Cardiac muscle cell (in vitro differentiated cells and primary cell): Measurements from ENCODE around the gene CLEC18B. TPM values are rescaled to one million over a fixed set of nuclear protein-coding genes. Genes with fewer than 3 reads are reported as not detected.
A peak's percentile ranks its signal among the peaks of the same experiment; 100 is the strongest.

Experiments
- DNase-seq, 2 donors: peaks; one replicate each; pipeline versions ENCODE4 v3.0.0 to v3.0.0-alpha.2; 2010 to 2017; ENCODE audit warnings: low read depth in 1 of 2, low spot score in 1 of 2
- H3K27ac ChIP-seq: fragments of 200-600 bp; sonication (generic); 2 replicates; pipeline ENCODE4 v1.5.1; 2016
- H3K27me3 ChIP-seq: fragments of 200-600 bp; sonication (generic); 2 replicates; pipeline ENCODE4 v1.6.0; 2016; ENCODE audit warnings: control low read depth
- H3K36me3 ChIP-seq: fragments of 200-600 bp; sonication (generic); 2 replicates; pipeline ENCODE4 v1.5.1; 2016; ENCODE audit warnings: control low read depth
- H3K4me1 ChIP-seq: fragments of 200-600 bp; sonication (generic); 2 replicates; pipeline ENCODE4 v1.8.1; 2017; ENCODE audit warnings: low read depth, mild to moderate bottlenecking, mixed run types
- H3K4me3 ChIP-seq: fragments of 200-600 bp; sonication (generic); 2 replicates; pipeline ENCODE4 v1.5.1; 2016; ENCODE audit warnings: mild to moderate bottlenecking
- H3K9me3 ChIP-seq: fragments of 200-600 bp; sonication (generic); 2 replicates; pipeline ENCODE4 v1.5.1; 2017; ENCODE audit warnings: low read depth, mild to moderate bottlenecking, control low read depth
- CTCF ChIP-seq: IDR thresholded peaks from 2 replicates; pipeline ENCODE4 v1.5.1; 2012; ENCODE audit warnings: low read depth, mild to moderate bottlenecking, low read length
- polyA plus RNA-seq: library from polyadenylated mRNA; unstranded; fragments of >200 nt; fragmentation: Nextera tagmentation; extraction: Ambion mirVana; gene quantifications from 2 replicates; pipeline ENCODE4 v1.2.1, GENCODE V29; 2016
- total RNA-seq: library from RNA; depleted of rRNA; stranded (reverse); fragments of >200 nt; gene quantifications from 2 replicates; pipeline ENCODE4 v1.2.3, GENCODE V29; 2016

CLEC18B gene
- total and polyA plus RNA-seq, 2 experiments from 2014 or later, result 1.2 to 1.7 TPM

GRCh38 chr16:74465281-74465680, 44.0 kb upstream of the CLEC18B start:
- Histone ChIP-seq H3K27me3 (no peaks in the 10 kb centered on the region), H3K36me3 (peaks cover 62% of the 10 kb centered on the region)

GRCh38 chr16:74463888-74464287, 42.6 kb upstream of the CLEC18B start:
- Histone ChIP-seq H3K9me3 (no peaks in the 10 kb centered on the region), H3K4me3 (no peak overlapping the region), H3K36me3 (peaks cover 57% of the 10 kb centered on the region), H3K27ac (peak overlapping the region; percentile 45), H3K27me3 (no peaks in the 10 kb centered on the region), H3K4me1 (peaks cover 10% of the 10 kb centered on the region)
- no peak for TF ChIP-seq CTCF
- no peak for DNase-seq

More at GRCh38 chr16:74465281-74465680, 44.0 kb upstream of the CLEC18B start:
- H3K4me3 ChIP-seq, result no peak overlapping the region
- no peak overlapping the region for H3K27ac ChIP-seq
- peaks cover 10% of the 10 kb centered on the region for H3K4me1 ChIP-seq
- no peak for TF ChIP-seq CTCF
- DNase-seq, result peak in 1 of 2 donors; percentile 8
- no peaks in the 10 kb centered on the region for H3K9me3 ChIP-seq

- Histone ChIP-seq H3K27ac (no peak overlapping the region), H3K9me3 (no peaks in the 10 kb centered on the region), H3K4me1 (peaks cover 10% of the 10 kb centered on the region), H3K4me3 (no peak overlapping the region), H3K36me3 (peaks cover 65% of the 10 kb centered on the region), H3K27me3 (no peaks in the 10 kb centered on the region)
- DNase-seq, result no peak
- TF ChIP-seq CTCF, result no peak
Observed at GRCh38 chr16:74462361-74462760, 41.1 kb upstream of the CLEC18B start.

GRCh38 chr16:74461826-74462225, 40.5 kb upstream of the CLEC18B start:
- no peaks in the 10 kb centered on the region for H3K9me3 ChIP-seq
- peaks cover 64% of the 10 kb centered on the region for H3K36me3 ChIP-seq
- H3K27me3 ChIP-seq, result no peaks in the 10 kb centered on the region
- no peak overlapping the region for H3K4me3 ChIP-seq
- no peak for TF ChIP-seq CTCF
- H3K4me1 ChIP-seq, result peaks cover 10% of the 10 kb centered on the region
- H3K27ac ChIP-seq, result no peak overlapping the region
- no peak for DNase-seq

GRCh38 chr16:74460542-74460941, 39.3 kb upstream of the CLEC18B start:
- no peak for TF ChIP-seq CTCF
- no peak for DNase-seq
- Histone ChIP-seq H3K4me1 (peaks cover 10% of the 10 kb centered on the region), H3K27ac (no peak overlapping the region), H3K36me3 (peaks cover 67% of the 10 kb centered on the region), H3K4me3 (no peak overlapping the region), H3K27me3 (no peaks in the 10 kb centered on the region), H3K9me3 (no peaks in the 10 kb centered on the region)

GRCh38 chr16:74456290-74456625, 35.0 kb upstream of the CLEC18B start:
- Histone ChIP-seq H3K4me1 (no peaks in the 10 kb centered on the region), H3K27ac (no peak overlapping the region), H3K4me3 (no peak overlapping the region), H3K27me3 (no peaks in the 10 kb centered on the region), H3K36me3 (peaks cover 56% of the 10 kb centered on the region), H3K9me3 (no peaks in the 10 kb centered on the region)
- DNase-seq, result no peak
- no peak for TF ChIP-seq CTCF
